Erythroblast (primary cell): ENCODE results near the gene ZFPL1.

Source experiments
- GATA1 ChIP-seq: IDR thresholded peaks from 2 replicates; pipeline ENCODE4 v1.6.1; 2011; ENCODE audit warnings: low read depth, mild to moderate bottlenecking, control low read depth, low read length, moderate library complexity
- POLR2A ChIP-seq: IDR thresholded peaks from 2 replicates; pipeline ENCODE4 v1.6.1; 2011; ENCODE audit warnings: mild to moderate bottlenecking, low read length

DNA sequence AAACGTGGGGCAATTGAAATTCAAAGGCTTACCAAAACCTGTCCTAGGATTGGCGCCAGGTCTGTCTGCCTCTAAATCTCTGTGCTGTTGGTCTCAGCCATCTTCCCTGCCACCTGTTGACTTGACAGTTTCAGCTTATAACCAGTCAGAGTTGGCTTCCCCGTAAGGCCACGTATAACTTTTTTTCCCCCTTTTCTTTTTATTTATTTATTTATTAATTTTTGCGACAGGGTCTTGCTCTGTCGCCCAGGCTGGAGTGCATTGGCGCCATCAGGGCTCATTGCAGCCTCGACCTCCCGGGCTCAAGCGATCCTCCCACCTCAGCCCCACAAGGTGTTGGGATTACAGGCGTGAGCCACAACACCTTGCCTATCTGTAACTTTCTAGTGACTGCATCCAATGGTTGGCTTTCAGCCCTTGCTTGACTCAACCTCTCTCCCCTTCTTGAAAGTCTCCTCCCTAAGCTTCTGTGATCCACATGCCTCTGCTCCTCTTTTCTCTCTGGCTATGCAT, 51.7 kb downstream of the ZFPL1 start:
- TF ChIP-seq POLR2A: no peak
- TF ChIP-seq GATA1: no peak
